HG02798 (cell line): ENCODE measurements around the gene SLC6A12.

Experiments used
- ATAC-seq: cut with Tn5 transposase; IDR thresholded peaks from one replicate; pipeline ENCODE4 v1.9.1; 2021; ENCODE audit warnings: mild to moderate bottlenecking; ENCODE audit not compliant: unreplicated experiment, poor library complexity

The SLC6A12 gene

DNA sequence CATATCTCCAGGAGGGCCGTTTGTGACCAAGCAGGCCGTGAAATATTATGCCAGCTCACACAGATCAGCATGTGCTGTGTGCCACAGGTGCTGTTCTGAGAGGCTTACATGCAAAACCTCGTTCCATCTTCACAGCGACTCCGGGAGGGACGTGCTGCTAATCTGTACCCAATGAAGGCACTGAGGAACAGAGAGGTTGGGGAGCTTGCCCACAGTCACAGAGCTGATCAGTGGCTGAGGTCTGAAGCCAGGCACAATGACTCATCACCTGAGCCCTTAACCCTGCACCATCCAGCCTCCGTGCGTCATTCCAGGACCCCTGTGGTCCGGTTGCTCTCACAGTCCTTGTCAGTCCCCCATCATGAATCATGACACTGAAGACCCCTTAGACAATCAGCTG, 66.7 kb downstream of the SLC6A12 start:
- ATAC-seq: no peak

DNA sequence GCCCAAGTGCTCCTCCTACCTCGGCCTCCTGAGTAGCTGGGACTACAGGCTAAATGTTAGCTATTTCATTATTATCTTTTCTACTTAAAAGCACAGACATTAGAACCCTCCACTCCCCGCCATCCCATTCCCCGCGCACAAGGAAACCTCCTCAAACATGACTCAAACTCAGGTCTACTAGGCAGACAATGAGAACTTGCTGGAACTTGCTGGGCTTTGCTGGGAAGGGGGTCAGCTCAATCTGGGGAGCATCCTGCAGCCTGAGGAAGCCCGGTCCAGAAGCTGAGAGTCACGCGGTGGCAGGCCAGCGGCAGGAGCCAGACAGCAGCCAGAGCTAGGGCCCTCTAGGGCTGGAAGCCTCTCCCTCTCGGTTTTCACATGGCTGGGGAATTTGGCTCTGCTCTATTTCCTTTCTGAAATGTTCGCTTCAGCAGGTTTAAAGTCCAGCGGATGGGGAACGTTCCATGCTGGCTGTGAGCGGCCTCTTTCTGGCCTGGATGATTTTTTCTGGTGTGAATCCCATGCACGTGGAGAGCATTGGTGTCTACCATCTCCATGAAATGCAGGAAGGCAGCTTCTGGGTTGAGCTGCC, 68.5 kb downstream of the SLC6A12 start:
- ATAC-seq: no peak

DNA sequence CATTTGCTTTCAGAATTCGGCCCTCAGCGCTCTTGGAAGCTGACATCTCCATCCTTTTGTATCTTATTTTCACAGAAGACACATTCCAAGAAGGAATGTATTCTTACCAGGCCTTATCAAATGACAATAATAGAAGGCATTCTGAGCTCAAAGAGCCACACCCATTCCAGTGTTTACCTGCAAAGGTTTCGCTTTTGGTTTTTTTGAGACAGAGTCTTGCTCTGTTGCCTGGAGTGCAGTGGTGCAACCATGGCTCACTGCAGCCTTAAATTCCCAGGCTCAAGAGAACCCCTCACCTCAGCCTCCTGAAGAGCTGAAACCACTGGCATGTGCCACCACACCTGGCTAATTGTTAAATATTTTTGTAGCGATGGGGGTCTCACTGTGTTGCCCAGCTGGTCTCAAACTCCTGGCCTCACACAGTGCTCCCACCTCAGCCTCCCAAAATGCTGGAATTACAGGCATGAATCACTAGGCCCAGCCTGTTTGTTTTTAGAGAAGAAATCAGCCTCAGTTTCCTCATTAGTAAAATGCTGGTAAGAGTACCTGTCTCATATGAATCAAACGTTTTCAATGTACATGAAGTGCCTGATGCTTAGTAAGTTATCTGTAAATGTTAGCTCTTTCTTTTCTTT, 69.2 kb downstream of the SLC6A12 start:
- no peak for ATAC-seq

DNA sequence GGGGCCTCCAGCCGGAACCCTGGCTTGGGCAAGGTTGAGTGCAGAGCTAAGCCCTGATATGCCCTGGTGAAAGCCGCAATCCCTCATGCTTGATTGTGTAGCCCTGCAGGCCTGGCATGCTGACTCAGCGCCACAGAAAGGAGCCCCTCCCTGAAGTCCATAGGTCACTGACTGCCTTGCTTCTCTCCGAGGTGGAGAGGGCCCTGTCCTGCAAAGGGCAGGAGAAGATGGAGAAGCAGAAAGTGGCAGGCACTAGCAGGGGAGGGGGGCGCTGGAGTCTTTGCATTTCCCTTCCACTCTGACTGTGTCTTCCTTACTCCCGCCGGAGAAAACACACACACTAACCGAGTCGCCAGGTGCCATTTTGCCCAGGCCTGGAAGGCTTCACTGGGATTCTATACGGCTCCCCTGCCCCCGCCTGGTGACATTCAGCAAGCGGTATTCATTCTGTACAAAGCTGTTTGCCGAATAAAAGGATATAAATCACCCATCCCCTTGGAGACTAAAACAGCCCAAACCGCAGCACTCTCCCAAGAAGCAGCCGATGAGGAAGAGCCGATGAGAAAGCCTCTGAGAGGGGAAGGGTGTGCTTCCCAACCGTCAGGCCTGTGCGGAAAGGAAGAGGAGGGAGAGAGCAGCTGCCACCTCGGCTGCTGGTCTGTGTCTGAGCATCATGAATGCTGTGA, 69.8 kb downstream of the SLC6A12 start:
- ATAC-seq: no peak

DNA sequence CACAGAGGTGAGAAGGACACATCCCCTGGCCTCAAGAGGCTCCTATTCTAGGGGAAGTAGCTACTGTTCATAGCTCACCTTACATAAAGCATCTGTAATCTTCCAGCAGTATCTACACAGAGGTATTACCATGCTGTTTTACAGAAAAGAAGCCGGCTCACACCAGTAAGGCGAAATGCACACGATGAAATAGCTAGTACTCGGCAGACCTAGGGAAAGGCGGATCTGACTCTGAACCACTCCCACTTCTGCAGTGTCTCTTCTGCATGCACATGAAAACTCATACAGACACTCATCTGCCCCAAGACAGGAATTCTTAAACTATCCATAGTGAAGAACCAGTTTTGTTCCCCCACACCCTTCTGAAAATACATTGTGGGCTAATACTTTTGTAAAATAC, 73.8 kb downstream of the SLC6A12 start:
- ATAC-seq: no peak
